ENCODE results near the gene DMD. TPM values are rescaled to one million over a fixed set of nuclear protein-coding genes. Genes with fewer than 3 reads are reported as not detected.

The DMD gene
- total RNA-seq, 2 donors from 2014 or later, result 19.6 to 24.9 TPM

DNA sequence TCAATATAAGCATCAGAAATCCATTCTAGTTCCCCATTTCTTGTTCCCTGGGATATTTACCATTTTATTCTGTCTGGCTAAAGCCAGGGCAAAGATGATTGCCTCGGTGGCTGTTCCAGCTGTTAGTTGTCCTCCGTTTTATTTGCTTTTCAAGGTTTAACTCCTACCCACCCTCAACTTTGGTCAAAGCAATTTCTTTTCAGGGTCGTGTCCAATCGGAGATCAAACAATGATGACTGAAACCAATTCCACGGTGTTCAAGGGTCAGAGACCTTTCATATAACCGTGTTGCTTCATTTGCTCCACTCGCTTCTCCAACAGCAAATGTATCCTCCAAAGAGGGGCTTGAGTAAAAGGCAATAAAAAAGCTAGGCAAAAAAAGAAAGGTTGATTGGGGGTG is 1946.0 kb downstream of the DMD start:
- H3K4me3 Mint-ChIP-seq, result peak overlapping the region; percentile 73
- no peak for DNase-seq
- peak overlapping the region; percentile 30 for H3K4me3 ChIP-seq (ENCODE audit: low read length)
- TF ChIP-seq, protein P1, sequence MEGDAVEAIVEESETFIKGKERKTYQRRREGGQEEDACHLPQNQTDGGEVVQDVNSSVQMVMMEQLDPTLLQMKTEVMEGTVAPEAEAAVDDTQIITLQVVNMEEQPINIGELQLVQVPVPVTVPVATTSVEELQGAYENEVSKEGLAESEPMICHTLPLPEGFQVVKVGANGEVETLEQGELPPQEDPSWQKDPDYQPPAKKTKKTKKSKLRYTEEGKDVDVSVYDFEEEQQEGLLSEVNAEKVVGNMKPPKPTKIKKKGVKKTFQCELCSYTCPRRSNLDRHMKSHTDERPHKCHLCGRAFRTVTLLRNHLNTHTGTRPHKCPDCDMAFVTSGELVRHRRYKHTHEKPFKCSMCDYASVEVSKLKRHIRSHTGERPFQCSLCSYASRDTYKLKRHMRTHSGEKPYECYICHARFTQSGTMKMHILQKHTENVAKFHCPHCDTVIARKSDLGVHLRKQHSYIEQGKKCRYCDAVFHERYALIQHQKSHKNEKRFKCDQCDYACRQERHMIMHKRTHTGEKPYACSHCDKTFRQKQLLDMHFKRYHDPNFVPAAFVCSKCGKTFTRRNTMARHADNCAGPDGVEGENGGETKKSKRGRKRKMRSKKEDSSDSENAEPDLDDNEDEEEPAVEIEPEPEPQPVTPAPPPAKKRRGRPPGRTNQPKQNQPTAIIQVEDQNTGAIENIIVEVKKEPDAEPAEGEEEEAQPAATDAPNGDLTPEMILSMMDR (conservative IDR thresholded peaks at IDR 0.05), result no peak
- H3K9me3 Mint-ChIP-seq, result peaks cover 29% of the 10 kb centered on the region
- peaks cover 2% of the 10 kb centered on the region for H3K36me3 Mint-ChIP-seq (ENCODE audit: low read depth)
- H3K27me3 ChIP-seq (ENCODE audit: control insufficient read depth, insufficient read depth, low read length, poor library complexity, severe bottlenecking), result no peaks in the 10 kb centered on the region
- H3K4me1 ChIP-seq (ENCODE audit: control insufficient read depth, insufficient read depth, low read length), result no peaks in the 10 kb centered on the region
- 75 to 79% methylated on average over 2 to 7 of the region's 7 CpGs for WGBS, 2 experiments (ENCODE audit: insufficient coverage in 1 of 2, insufficient read length in 1 of 2)
- H3K27me3 Mint-ChIP-seq (ENCODE audit: insufficient read depth), result peaks cover 2% of the 10 kb centered on the region
- H3K9me3 ChIP-seq (ENCODE audit: control insufficient read depth, low read length), result no peaks in the 10 kb centered on the region
- H3K36me3 ChIP-seq (ENCODE audit: control insufficient read depth, insufficient read depth, low read length), result no peaks in the 10 kb centered on the region
- no peak overlapping the region for H3K27ac ChIP-seq (ENCODE audit: low read depth, low read length)
- H3K9ac ChIP-seq (ENCODE audit: extremely low read depth, low read length, poor library complexity, severe bottlenecking), result no peak overlapping the region
- no peak overlapping the region for H3K27ac Mint-ChIP-seq
- peaks cover 20% of the 10 kb centered on the region for H3K4me1 Mint-ChIP-seq

- no peaks in the 10 kb centered on the region for H3K36me3 ChIP-seq (ENCODE audit: control insufficient read depth, insufficient read depth, low read length)
- H3K4me1 Mint-ChIP-seq, result peaks cover 18% of the 10 kb centered on the region
- H3K27ac Mint-ChIP-seq, result no peak overlapping the region
Measured at GRCh38 chrX:31260351-31260750, 1951.0 kb downstream of the DMD start.

DNA sequence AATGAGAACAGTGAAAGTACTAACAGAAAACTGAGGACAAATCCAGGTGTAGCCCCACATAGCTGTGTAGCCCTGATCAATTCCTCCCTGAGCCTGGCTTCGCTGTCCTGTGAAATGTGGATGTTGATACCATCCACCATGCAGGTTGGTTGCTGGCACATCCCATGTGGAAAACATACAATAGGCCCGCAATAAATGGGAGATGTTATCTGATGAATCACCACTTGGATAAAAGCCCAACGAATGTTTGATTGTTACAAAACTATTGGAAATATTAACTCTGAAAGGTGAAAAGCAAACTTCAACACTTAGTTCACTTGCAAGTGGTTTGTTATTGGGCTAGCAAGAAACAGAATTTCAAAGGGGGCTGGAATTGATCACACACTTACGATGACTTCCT is 1953.2 kb downstream of the DMD start:
- no peaks in the 10 kb centered on the region for H3K4me1 ChIP-seq (ENCODE audit: control insufficient read depth, insufficient read depth, low read length)
- H3K36me3 ChIP-seq (ENCODE audit: control insufficient read depth, insufficient read depth, low read length), result no peaks in the 10 kb centered on the region
- TF ChIP-seq, protein P1 (conservative IDR thresholded peaks at IDR 0.05), result no peak
- no peak overlapping the region for H3K4me3 ChIP-seq (ENCODE audit: low read length)
- Mint-ChIP-seq H3K4me1 (peaks cover 3% of the 10 kb centered on the region), H3K9me3 (peaks cover 20% of the 10 kb centered on the region), H3K36me3 (ENCODE audit: low read depth) (peaks cover 9% of the 10 kb centered on the region), H3K4me3 (no peak overlapping the region), H3K27ac (no peak overlapping the region), H3K27me3 (ENCODE audit: insufficient read depth) (no peaks in the 10 kb centered on the region)
- no peak overlapping the region for H3K27ac ChIP-seq (ENCODE audit: low read depth, low read length)
- WGBS, 2 experiments (ENCODE audit: insufficient coverage in 1 of 2, insufficient read length in 1 of 2), result 97% methylated on average over 3 of the region's 4 CpGs; no CpG with 5 or more reads in 1 of the 2 experiments
- no peak overlapping the region for H3K9ac ChIP-seq (ENCODE audit: extremely low read depth, low read length, poor library complexity, severe bottlenecking)
- DNase-seq, result no peak
- no peaks in the 10 kb centered on the region for H3K9me3 ChIP-seq (ENCODE audit: control insufficient read depth, low read length)
- no peaks in the 10 kb centered on the region for H3K27me3 ChIP-seq (ENCODE audit: control insufficient read depth, insufficient read depth, low read length, poor library complexity, severe bottlenecking)

More at GRCh38 chrX:31260351-31260750, 1951.0 kb downstream of the DMD start:
- Mint-ChIP-seq H3K36me3 (ENCODE audit: low read depth) (peaks cover 9% of the 10 kb centered on the region), H3K27me3 (ENCODE audit: insufficient read depth) (no peaks in the 10 kb centered on the region), H3K4me3 (no peak overlapping the region), H3K9me3 (peaks cover 28% of the 10 kb centered on the region)
- WGBS, 2 experiments (ENCODE audit: insufficient coverage in 1 of 2, insufficient read length in 1 of 2), result 98% methylated on average over 5 of the region's 5 CpGs; no CpG with 5 or more reads in 1 of the 2 experiments
- H3K27me3 ChIP-seq (ENCODE audit: control insufficient read depth, insufficient read depth, low read length, poor library complexity, severe bottlenecking), result no peaks in the 10 kb centered on the region
- no peak for DNase-seq
- H3K4me1 ChIP-seq (ENCODE audit: control insufficient read depth, insufficient read depth, low read length), result no peaks in the 10 kb centered on the region
- H3K27ac ChIP-seq (ENCODE audit: low read depth, low read length), result no peak overlapping the region
- no peaks in the 10 kb centered on the region for H3K9me3 ChIP-seq (ENCODE audit: control insufficient read depth, low read length)
- TF ChIP-seq, protein P1 (conservative IDR thresholded peaks at IDR 0.05), result no peak
- no peak overlapping the region for H3K9ac ChIP-seq (ENCODE audit: extremely low read depth, low read length, poor library complexity, severe bottlenecking)
- H3K4me3 ChIP-seq (ENCODE audit: low read length), result no peak overlapping the region
